ENCODE data around the gene RGS6.
A peak's percentile ranks its signal among the peaks of the same experiment; 100 is the strongest.

The RGS6 gene

GRCh38 chr14:72014486-72014885 is 82.3 kb downstream of the RGS6 start:
- no peak for DNase-seq (ENCODE audit: low read depth)

GRCh38 chr14:72017290-72017689 is 85.1 kb downstream of the RGS6 start:
- no peak for DNase-seq (ENCODE audit: low read depth)

GRCh38 chr14:72023128-72024042 is 91.2 kb downstream of the RGS6 start:
- DNase-seq (ENCODE audit: low read depth), result no peak

- peak; percentile 19 for DNase-seq (ENCODE audit: low read depth)
Observed at GRCh38 chr14:72024043-72024407, 91.8 kb downstream of the RGS6 start.

- no peak for DNase-seq (ENCODE audit: low read depth)
Observed at GRCh38 chr14:72024504-72024903, 92.3 kb downstream of the RGS6 start.

DNA sequence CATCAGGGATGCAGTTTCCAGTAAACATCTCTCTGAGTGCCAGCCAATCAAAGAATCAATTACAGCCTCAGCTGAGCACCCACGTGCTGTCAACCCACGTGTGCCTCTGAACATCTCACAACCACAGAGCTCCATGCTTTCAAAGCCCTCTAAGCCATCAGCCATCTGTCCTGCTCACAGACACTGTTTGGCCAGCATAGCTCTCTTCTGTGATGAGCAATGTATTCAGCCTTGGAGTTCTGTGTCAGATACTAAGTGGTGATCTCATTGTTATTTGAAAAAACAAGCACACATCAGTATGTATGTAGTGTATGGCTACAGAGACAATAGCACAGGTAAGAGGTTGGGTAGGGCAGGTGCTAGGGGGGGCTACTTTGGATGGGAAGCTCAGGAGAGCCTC is 94.3 kb downstream of the RGS6 start:
- no peak for DNase-seq (ENCODE audit: low read depth)

DNA sequence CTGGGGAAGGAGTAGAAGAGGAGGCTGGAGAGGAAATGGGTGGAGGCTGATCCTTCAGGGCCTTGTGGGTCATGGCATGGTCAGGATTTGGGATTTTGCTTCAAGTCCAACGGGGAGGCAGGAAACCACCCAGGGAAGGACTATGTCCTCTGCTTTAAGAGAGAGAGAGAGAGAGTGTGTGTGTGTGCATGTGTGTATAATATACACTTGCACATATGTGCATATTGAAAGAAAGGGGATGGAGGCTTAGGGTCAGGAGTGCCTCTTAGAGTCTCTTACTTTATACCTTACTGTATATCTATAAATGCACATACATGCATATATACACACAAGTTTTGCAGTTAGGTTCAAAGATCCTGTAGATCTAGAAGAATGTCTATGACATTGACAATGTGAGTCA is 94.8 kb downstream of the RGS6 start:
- no peak for DNase-seq (ENCODE audit: low read depth)

DNA sequence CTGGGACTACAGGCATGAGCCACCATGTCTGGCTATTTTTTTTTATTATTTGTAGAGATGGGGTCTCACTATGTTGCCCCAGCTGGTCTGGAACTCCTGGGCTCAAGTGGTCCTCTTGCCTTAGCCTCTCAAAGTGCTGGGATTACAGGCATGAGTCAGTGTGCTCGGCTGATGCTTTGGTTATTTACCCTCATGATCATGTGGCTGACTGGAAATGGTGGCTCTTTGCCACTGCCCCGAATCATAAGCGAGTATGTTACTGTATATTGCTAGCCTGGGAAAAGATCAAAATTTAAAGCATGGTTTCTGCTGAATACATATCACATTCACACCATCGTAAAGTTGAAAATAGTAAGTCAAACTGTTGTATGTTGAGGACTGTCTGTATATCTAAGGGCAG is 101.1 kb downstream of the RGS6 start:
- DNase-seq (ENCODE audit: low read depth), result no peak

DNA sequence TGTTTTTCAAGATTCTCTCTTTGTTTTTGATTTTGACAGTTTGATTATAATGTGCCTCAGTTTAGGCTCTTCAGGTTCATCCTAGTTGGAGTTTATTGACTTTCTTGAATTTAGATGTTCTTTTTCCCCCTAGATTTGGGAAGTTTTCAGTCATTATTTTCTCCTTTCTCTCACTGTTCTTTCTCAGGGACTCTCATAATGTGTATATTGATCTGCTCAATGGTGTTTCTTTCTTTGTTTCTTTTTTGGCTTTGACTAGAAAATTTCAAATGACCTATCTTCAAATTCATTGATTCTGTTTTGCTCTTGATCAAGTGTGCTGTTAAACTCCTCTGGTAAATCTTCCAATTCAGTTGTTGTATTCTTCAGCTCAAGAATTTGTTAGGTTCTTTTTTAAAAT is 108.3 kb downstream of the RGS6 start:
- no peak for DNase-seq (ENCODE audit: low read depth)

GRCh38 chr14:72045271-72045670 is 113.0 kb downstream of the RGS6 start:
- DNase-seq (ENCODE audit: low read depth), result no peak

DNA sequence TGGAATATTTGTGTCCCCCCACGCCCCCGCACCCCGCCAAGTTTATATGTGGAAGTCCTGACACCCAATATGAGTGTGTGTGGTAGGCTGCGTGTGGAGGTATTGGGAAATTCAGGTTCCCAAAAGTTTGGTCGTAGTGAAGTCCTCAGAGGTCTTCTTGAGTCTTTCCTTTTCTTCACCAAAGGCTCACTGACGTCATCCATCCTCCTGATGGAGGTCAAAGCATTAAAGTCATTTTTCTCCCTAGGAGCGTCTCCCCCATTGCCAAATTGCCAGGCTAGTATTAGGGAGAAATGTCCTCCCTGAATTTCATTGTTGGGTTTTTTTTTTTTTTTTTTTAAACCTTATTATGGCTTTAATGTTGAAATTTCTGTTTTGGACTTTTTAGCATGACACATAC is 113.7 kb downstream of the RGS6 start:
- DNase-seq (ENCODE audit: low read depth), result no peak

GRCh38 chr14:72049462-72049861 is 117.2 kb downstream of the RGS6 start:
- DNase-seq (ENCODE audit: low read depth), result peak; percentile 14

- no peak for DNase-seq (ENCODE audit: low read depth)
Observed at GRCh38 chr14:72052356-72052755, 120.1 kb downstream of the RGS6 start.

- no peak for DNase-seq (ENCODE audit: low read depth)
Observed at GRCh38 chr14:72053651-72054050, 121.4 kb downstream of the RGS6 start.

DNA sequence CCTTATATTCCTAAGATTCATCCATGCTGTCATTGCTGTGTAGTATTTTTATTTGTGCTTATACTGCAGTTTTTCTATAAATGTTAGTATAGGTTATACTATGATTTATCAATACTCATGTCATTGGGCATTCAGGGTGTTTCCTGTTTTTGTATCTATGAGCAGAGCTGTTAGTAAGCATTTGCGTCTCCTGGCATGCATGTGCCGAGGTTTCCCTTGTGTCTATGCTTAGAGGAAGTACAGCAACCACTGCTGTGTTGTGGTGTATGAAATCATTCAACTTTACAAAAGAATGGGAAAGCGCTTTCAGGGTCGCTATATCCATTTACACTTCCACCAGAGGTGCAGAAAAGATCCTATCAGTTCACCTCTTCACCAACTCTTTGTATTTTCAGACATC is 122.7 kb downstream of the RGS6 start:
- no peak for DNase-seq (ENCODE audit: low read depth)

GRCh38 chr14:72057701-72058285 is 125.6 kb downstream of the RGS6 start:
- no peak for DNase-seq (ENCODE audit: low read depth)

- no peak for DNase-seq (ENCODE audit: low read depth)
Observed at GRCh38 chr14:72060460-72060859, 128.2 kb downstream of the RGS6 start.

DNA sequence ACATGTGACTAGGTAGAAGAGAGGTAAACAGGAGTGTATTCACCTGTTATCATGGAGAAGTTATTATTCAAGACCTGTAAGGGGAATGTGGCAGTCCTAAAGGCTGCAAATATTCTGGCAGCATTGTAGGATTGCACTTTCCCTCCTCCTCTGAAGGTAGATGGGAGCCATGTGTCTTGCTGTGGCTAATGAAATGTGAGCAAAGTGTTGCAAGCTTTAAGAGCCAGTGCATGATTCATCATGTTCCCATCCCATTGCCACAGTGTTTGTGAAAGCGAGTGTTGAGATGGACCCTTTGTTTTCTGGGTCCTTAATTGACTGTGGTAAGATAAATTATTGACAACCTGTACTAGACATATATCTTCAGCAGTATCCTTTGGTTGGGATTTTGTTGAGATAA is 128.7 kb downstream of the RGS6 start:
- no peak for DNase-seq (ENCODE audit: low read depth)

- no peak for DNase-seq (ENCODE audit: low read depth)
Observed at GRCh38 chr14:72061718-72062117, 129.5 kb downstream of the RGS6 start.

DNA sequence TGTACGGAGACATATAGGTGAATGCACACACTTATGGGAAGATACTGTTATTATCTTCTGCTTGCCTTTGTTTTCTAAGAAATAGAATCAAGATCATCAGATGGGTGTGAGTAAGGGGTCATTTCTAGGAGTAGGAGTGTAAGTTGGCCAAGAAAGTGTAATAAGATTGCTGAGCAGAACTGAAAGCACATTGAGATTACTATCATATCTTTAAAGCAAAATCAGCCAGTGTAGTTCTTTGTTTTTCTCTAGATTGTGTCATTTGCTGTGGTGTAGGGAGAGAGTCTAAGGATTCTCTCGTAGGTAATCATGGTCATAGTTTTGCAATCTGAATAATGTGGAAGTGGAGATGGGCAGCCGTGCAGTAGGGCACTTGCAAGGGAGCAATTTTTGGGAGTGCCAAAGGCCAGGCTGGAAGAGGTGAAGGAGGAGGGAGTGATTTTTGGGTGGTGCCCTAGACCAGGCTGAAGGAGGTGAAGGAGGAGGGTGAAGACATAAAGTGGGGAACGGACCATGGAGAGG is 131.6 kb downstream of the RGS6 start:
- DNase-seq (ENCODE audit: low read depth), result no peak

- DNase-seq (ENCODE audit: low read depth), result no peak
Observed at GRCh38 chr14:72064501-72064900, 132.3 kb downstream of the RGS6 start.

DNA sequence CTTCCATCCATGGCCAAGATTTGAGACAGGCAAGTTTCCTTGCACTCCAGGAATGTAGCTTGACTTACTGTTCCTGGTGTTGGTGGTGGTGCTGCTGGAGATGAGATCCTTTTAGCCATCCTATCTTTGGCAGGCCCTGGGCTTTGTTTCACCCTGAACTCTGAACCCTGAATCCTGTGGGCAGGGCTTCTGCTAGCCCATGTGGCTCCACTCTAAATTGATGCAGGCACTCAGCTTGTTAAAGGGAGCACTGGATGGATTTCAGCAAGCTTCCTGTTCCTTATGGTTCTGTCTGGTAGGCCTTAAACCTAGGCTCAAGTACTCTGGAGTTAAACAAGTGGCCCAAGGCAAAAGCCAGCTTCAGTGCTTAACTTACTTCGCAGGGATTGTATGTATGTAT is 138.2 kb downstream of the RGS6 start:
- DNase-seq (ENCODE audit: low read depth), result no peak

DNA sequence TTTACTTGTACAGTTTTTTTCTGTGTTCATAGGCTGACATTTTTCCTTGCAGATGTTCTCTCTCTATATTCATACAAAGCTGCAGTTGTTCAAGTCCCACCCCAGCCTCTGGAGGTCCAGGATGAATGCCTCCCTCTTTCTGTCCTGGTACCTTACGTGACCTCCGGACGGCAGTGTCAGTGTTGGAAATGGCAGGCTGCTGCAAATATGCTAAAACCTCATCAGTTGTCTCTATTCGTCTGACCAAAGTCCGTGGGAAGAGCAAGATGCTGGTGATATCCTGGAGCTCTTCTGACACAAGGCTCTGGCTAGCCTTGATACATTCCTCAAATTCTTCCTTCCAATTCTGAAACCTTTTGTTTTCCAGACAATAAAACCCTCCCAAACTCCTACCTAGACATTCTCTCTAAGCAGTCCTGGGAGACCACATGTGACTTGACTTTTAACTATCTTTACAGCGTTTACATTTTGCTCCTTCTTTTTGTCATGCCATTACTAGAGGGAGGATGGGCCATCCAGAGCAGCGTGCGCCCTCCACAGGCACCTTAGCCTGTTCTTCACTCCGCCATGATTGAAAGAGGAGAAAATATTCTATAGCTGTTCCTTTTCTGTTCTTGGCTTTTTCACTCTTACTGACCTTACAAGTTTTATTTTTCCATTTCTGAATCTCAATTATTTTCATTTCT is 143.6 kb downstream of the RGS6 start:
- DNase-seq (ENCODE audit: low read depth), result no peak
